ENCODE measurements around the gene LPO.

The LPO gene

DNA sequence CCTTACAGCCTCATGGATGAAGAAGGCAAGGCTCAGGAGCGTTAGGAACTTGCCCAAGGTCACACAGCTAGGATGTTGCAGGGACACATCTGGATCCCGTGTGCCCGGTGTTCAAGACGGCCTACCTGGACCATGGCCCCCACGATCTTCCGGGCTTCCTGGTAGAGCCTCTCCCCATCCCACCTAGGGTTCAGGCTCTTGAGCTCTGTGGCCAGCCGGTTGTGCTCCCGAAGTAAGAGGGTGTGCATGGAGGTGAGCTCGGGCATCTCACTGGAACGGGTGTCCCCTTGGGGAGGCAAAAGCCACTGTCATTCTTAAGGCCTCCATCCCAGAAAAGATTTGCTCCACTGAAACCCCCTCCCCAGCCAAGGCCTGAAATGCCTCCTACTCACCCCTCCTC, 37.0 kb downstream of the LPO start:
- Histone ChIP-seq H3K36me3 (ENCODE audit: control insufficient read depth, low read depth, low read length) (no peaks in the 10 kb centered on the region), H3K27me3 (ENCODE audit: control insufficient read depth, insufficient read depth, low read length) (no peaks in the 10 kb centered on the region), H3K4me1 (ENCODE audit: control insufficient read depth, low read depth, low read length) (no peaks in the 10 kb centered on the region), H3K4me3 (ENCODE audit: low read length) (no peak overlapping the region), H3K27ac (ENCODE audit: low read length) (no peak overlapping the region), H3K9me3 (ENCODE audit: control insufficient read depth, low read depth, low read length) (no peaks in the 10 kb centered on the region), H3K9ac (ENCODE audit: low read length) (no peak overlapping the region)

- no peaks in the 10 kb centered on the region for H3K36me3 ChIP-seq (ENCODE audit: control insufficient read depth, low read depth, low read length)
- no peaks in the 10 kb centered on the region for H3K27me3 ChIP-seq (ENCODE audit: control insufficient read depth, insufficient read depth, low read length)
- no peak overlapping the region for H3K9ac ChIP-seq (ENCODE audit: low read length)
- no peaks in the 10 kb centered on the region for H3K4me1 ChIP-seq (ENCODE audit: control insufficient read depth, low read depth, low read length)
- no peaks in the 10 kb centered on the region for H3K9me3 ChIP-seq (ENCODE audit: control insufficient read depth, low read depth, low read length)
- H3K27ac ChIP-seq (ENCODE audit: low read length) = no peak overlapping the region
- H3K4me3 ChIP-seq (ENCODE audit: low read length) = no peak overlapping the region
These were observed 38.0 kb downstream of the LPO start for GRCh38 chr17:58276423-58276822.

DNA sequence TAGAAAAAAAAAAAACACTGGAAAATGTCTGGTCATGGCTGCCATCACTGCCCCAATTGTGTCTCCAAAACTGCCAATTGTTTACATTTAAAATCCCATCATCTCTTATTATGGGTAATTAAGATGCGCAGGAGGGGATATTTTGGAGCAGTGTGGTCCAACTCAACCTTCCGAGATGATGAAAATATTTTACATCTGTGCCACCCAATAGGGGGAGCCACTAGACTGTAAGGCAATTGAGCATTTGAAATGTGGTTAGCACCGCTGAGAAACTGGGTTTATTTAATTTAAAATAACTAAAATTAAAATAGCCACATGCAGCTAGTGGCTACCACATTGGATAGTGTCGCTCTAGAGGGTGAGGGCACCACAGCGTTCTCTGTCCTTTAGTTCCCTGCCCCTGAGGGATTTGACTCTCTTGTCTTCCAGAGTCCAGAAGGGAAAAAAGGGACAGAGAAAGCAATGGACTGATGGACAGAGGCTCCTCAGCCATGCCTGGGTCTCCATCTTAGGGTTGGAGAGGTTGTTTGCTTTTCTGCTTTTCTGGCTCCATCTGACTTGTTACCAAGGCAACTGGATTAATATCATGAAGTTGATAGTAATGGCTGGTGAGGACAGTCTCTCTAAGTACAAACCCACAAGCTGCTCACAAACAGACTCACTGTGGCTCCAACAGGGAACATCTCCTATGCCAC, 38.9 kb downstream of the LPO start:
- Histone ChIP-seq H3K4me3 (ENCODE audit: low read length) (no peak overlapping the region), H3K9me3 (ENCODE audit: control insufficient read depth, low read depth, low read length) (no peaks in the 10 kb centered on the region), H3K4me1 (ENCODE audit: control insufficient read depth, low read depth, low read length) (no peaks in the 10 kb centered on the region), H3K27ac (ENCODE audit: low read length) (no peak overlapping the region), H3K9ac (ENCODE audit: low read length) (no peak overlapping the region), H3K27me3 (ENCODE audit: control insufficient read depth, insufficient read depth, low read length) (no peaks in the 10 kb centered on the region), H3K36me3 (ENCODE audit: control insufficient read depth, low read depth, low read length) (no peaks in the 10 kb centered on the region)

- no peak overlapping the region for H3K4me3 ChIP-seq (ENCODE audit: low read length)
- H3K27ac ChIP-seq (ENCODE audit: low read length) = no peak overlapping the region
- no peaks in the 10 kb centered on the region for H3K27me3 ChIP-seq (ENCODE audit: control insufficient read depth, insufficient read depth, low read length)
- no peak overlapping the region for H3K9ac ChIP-seq (ENCODE audit: low read length)
- no peaks in the 10 kb centered on the region for H3K36me3 ChIP-seq (ENCODE audit: control insufficient read depth, low read depth, low read length)
- H3K9me3 ChIP-seq (ENCODE audit: control insufficient read depth, low read depth, low read length) = no peaks in the 10 kb centered on the region
- no peaks in the 10 kb centered on the region for H3K4me1 ChIP-seq (ENCODE audit: control insufficient read depth, low read depth, low read length)
These were observed 39.6 kb downstream of the LPO start for GRCh38 chr17:58277802-58278595.

DNA sequence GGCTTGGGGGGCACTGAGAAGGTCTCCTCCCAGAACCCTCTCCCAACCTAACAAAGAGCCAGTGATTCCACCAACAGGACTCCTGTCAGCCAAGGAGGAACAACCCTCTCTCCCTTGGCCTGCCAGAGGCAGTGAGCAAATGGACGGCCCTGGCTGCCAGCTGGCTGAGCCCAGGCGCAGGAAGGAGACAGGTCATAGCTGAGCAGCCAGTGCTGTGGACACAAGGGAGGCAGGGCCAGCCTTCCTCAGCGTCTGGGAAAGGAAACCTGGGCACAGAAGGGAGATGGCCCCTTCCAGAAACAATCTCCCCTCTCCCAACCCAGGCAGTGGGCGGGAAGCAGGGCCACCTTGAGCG, 40.3 kb downstream of the LPO start:
- Histone ChIP-seq H3K36me3 (ENCODE audit: control insufficient read depth, low read depth, low read length) (no peaks in the 10 kb centered on the region), H3K4me3 (ENCODE audit: low read length) (no peak overlapping the region), H3K9ac (ENCODE audit: low read length) (no peak overlapping the region), H3K27ac (ENCODE audit: low read length) (no peak overlapping the region), H3K4me1 (ENCODE audit: control insufficient read depth, low read depth, low read length) (no peaks in the 10 kb centered on the region), H3K27me3 (ENCODE audit: control insufficient read depth, insufficient read depth, low read length) (no peaks in the 10 kb centered on the region), H3K9me3 (ENCODE audit: control insufficient read depth, low read depth, low read length) (no peaks in the 10 kb centered on the region)

DNA sequence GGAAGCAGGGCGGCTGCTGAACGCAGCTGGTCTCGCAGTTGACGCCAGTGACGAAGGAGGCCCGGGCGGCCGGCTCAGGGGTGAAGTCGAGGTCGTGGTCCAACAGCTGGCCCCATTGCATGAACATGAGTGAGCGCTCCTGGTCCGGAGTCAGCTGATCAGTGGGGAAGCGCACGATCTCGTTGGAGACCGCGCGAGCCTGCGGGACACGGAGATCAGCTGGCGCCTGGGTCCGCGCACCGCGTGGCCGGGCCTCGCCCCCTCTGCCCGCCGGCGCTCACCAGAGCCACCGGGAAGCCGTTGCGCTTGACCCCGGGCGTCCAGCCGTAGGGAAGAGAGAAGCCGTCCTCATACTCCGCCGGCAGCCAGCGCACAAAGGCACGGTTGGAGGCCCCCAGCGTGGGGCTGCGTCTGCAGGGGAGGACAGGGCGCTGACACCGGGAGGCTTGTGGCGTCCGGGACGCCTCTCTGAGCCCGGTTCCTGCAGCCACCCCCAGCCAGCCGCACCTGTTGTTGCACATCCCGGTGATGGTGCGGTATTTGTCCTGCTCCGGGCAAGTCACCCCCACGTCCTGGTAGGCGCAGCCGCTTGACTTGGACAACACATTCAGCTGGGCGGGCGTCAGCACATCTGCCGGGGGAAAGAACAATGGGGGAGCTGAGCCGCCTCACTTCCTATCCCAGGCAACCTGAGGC, 40.8 kb downstream of the LPO start:
- H3K27me3 ChIP-seq (ENCODE audit: control insufficient read depth, insufficient read depth, low read length) = no peaks in the 10 kb centered on the region
- H3K27ac ChIP-seq (ENCODE audit: low read length) = no peak overlapping the region
- H3K36me3 ChIP-seq (ENCODE audit: control insufficient read depth, low read depth, low read length) = no peaks in the 10 kb centered on the region
- H3K4me3 ChIP-seq (ENCODE audit: low read length) = no peak overlapping the region
- H3K9me3 ChIP-seq (ENCODE audit: control insufficient read depth, low read depth, low read length) = no peaks in the 10 kb centered on the region
- H3K4me1 ChIP-seq (ENCODE audit: control insufficient read depth, low read depth, low read length) = peaks cover 2% of the 10 kb centered on the region
- H3K9ac ChIP-seq (ENCODE audit: low read length) = no peak overlapping the region

GRCh38 chr17:58279736-58280479, 41.5 kb downstream of the LPO start:
- no peak overlapping the region for H3K27ac ChIP-seq (ENCODE audit: low read length)
- H3K9me3 ChIP-seq (ENCODE audit: control insufficient read depth, low read depth, low read length) = no peaks in the 10 kb centered on the region
- no peak overlapping the region for H3K4me3 ChIP-seq (ENCODE audit: low read length)
- H3K27me3 ChIP-seq (ENCODE audit: control insufficient read depth, insufficient read depth, low read length) = no peaks in the 10 kb centered on the region
- H3K4me1 ChIP-seq (ENCODE audit: control insufficient read depth, low read depth, low read length) = peaks cover 8% of the 10 kb centered on the region
- no peak overlapping the region for H3K9ac ChIP-seq (ENCODE audit: low read length)
- no peaks in the 10 kb centered on the region for H3K36me3 ChIP-seq (ENCODE audit: control insufficient read depth, low read depth, low read length)

DNA sequence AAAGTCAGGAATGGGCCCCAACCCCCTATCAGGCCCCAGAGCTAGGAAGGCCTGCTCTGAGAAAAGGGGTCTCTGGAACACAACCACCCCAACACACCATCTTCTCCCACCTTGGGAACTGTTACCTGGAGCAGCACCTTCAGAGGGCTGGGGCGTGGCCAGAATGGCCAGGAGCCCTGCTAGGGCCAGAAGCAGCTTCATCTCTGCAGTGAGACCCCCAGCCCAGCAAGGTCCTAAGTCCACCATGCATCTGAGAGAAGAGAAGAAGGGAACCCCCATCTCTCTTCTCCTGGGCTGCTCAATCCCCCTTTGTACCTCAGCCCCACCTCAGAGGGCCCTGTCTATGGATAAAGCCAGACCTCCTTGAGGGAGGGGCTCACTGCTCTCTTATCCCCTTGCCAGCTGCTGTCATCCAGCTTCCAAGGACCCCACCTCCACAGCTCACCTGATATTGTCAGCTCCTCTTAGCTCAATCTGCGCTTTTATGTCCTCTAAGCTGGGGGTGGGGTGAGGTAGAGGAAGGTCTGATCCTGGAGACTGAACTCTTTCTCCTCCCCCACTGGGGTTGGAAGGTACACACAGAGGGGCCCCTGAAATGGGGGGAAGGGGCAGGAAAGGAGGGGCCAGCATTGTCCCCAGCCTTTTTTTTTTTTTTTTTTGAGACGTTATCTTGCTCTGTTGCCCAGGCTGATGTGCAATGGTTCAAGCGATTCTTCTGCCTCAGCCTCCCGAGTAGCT, 42.3 kb downstream of the LPO start, which contains the start of gene MPO:
TSS of gene MPO (minus strand) at position 456 of the 738 bp plus-strand sequence. CDS start at position 279, 177 bp downstream.
- no peak within 1 kb of the TSS for H3K9ac ChIP-seq (ENCODE audit: low read length)

DNA sequence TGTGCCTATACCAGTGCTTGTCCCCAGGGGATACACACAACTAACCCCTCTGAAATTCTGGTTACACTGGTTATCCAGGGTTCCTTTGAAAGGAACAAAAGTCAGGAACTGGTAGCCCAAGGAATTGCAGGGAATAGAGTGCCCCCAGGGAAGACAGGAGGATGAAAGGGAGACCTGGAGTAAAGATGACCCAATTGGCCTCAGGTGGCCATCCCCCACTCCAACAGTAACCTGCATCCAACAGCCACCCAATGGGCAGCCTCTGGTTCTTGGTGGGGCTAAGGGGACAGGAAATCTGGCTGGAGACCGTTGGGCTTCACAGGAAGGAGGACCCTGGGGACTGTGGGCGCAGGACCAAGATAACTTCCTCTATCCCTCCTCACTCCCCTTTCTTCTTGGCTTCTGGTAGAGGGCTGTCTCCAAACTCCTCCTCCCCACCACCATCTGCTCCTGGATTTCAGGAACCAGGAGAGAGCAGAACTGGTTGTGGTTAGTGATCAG, 43.2 kb downstream of the LPO start:
- Histone ChIP-seq H3K9ac (ENCODE audit: low read length) (no peak overlapping the region), H3K4me3 (ENCODE audit: low read length) (no peak overlapping the region), H3K4me1 (ENCODE audit: control insufficient read depth, low read depth, low read length) (peaks cover 12% of the 10 kb centered on the region), H3K9me3 (ENCODE audit: control insufficient read depth, low read depth, low read length) (no peaks in the 10 kb centered on the region), H3K27me3 (ENCODE audit: control insufficient read depth, insufficient read depth, low read length) (no peaks in the 10 kb centered on the region), H3K36me3 (ENCODE audit: control insufficient read depth, low read depth, low read length) (no peaks in the 10 kb centered on the region), H3K27ac (ENCODE audit: low read length) (no peak overlapping the region)

More for the DNA sequence above, 42.3 kb downstream of the LPO start, which contains the start of gene MPO:
- no peak within 1 kb of the TSS for H3K4me3 ChIP-seq (ENCODE audit: low read length)
- no peak within 1 kb of the TSS for H3K27ac ChIP-seq (ENCODE audit: low read length)
- no peaks in the 10 kb centered on the region for H3K36me3 ChIP-seq (ENCODE audit: control insufficient read depth, low read depth, low read length)
- peaks cover 12% of the 10 kb centered on the region for H3K4me1 ChIP-seq (ENCODE audit: control insufficient read depth, low read depth, low read length)
- no peaks in the 10 kb centered on the region for H3K27me3 ChIP-seq (ENCODE audit: control insufficient read depth, insufficient read depth, low read length)
- H3K9me3 ChIP-seq (ENCODE audit: control insufficient read depth, low read depth, low read length) = no peaks in the 10 kb centered on the region

DNA sequence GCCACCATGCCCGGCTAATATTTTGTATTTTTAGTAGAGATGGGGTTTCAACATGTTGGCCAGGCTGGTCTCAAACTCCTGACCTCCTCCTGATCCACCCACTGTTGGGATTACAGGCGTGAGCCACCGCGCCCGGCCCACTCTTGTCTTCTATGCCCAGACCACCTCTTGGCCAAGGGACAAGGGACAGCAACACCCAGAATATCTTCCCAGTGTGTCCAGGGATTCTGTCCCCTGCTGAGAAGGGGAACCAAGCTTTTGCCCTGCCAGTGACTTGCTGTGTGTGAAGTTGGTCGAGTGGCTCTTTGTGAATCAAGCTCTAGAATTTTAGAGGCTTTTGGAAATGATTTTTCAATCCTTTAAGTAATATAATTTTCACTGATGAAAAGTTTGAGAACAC, 44.1 kb downstream of the LPO start:
- H3K27me3 ChIP-seq (ENCODE audit: control insufficient read depth, insufficient read depth, low read length) = no peaks in the 10 kb centered on the region
- H3K4me3 ChIP-seq (ENCODE audit: low read length) = no peak overlapping the region
- H3K9ac ChIP-seq (ENCODE audit: low read length) = no peak overlapping the region
- H3K9me3 ChIP-seq (ENCODE audit: control insufficient read depth, low read depth, low read length) = no peaks in the 10 kb centered on the region
- peaks cover 12% of the 10 kb centered on the region for H3K4me1 ChIP-seq (ENCODE audit: control insufficient read depth, low read depth, low read length)
- no peaks in the 10 kb centered on the region for H3K36me3 ChIP-seq (ENCODE audit: control insufficient read depth, low read depth, low read length)
- H3K27ac ChIP-seq (ENCODE audit: low read length) = no peak overlapping the region
